8988T (cell line): Measurements from ENCODE around the gene UBASH3B.
"Not testable (repeated sequence)": the region's sequence is repeated elsewhere in the genome, so short reads cannot be mapped to it uniquely, and the experiment has no call there.

Source experiments
- DNase-seq: peaks from one replicate; pipeline ENCODE4 v3.0.0; 2011

UBASH3B gene

DNA sequence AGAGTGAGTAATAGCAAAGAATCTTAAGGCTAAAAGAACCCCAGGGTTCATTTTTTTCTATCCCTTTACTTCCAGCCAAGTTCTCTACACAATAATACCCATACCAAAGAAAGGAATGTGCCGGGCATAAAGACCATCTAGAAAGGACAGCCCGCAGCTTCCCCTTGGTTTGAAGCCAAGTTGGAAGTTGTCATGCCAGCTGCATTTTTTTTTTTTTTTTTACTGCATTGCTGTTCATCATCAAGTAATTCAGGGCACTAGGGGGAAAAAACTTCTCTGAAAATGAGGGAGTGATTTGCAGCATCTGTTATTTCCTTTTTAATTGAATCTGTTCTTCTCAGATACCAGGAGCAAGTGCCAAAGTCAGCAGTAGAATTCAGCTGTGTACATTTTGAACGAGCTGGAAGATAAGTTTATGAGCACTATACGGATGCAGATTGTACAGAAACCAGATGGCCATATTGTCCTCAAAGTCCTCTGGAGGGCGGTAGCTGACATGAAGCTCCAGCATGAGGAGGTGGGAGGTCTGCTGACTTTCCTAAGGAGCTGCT, 56.4 kb downstream of the UBASH3B start:
- DNase-seq: no peak

DNA sequence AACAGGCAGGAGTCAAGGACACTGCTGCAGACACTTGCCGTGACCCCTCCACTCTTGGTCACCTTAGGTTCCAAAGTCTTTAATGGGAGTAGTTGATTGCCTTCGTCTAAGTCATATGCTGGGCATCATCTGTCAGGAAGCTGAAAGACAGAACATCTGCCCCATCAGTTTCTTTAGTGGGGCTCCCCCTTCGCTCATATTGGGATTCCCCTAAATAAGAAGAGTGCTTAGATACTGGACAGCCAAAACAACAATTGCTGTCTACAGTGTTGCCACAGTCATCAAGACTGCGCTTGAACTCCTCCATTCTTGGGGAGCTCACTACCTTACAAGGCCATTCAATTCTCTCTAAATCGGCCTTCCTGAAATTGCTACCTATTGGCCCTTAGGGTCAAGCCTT, 58.5 kb downstream of the UBASH3B start:
- no peak for DNase-seq

DNA sequence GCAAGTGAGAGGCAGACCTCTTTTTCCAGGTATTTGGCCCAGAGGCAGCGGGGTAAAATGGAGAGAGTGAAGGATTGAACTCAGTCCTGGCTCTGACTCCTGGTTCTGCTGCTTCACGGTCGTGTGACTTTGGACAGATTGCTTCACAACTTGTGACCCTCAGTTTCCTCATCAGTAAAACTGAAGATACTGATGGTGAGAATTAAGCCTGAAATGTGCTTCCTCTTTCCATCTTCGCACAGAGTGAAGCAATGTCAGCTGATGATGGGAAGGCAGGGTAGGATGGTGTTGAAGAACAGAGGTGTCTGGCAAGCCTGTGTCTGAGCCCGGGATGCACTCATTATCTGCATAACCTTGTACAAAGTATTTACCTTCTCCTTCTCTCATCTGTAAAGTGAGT, 59.0 kb downstream of the UBASH3B start:
- DNase-seq: no peak

DNA sequence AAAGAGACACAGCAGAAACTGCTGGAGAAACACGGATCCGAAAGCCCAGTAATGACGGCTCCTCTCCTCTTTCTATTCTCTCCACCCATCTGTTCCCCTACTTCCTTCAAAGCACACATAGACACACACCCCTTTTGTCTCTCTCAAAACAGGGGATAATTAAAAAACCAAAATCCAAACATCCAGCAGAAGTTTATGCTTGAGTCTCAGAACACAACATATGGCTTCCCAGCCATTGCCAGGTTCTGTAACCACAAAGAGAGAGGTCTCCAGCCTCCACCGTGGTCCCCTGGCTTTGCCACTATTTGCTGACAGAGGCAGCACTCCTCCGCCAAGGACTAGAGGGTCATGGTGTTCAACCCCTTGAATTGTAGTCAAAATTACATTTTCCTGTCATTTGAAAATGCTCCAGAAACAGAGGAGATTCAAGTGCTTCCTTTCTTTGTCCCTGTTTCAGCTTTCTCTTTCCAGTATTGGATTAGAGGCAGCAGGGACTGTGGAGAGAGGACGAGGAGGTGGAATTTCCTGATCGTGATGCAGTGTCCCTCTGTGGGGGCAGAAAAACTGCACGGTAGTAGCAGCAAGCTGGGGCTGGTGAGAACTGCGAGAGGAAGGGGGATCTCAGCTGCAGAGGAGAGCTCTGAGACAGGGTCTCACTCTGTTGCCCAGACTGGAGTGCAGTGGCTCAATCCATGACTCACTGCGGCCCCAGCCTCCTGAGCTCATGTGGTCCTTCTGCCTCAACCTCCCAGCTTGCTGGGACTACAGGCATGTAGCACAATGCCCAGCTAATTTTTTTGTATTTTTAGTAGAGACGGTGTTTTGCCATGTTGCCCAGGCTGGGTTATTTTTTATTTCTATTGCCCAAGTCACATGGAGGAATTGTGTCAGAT, 60.3 kb downstream of the UBASH3B start:
- no peak for DNase-seq

DNA sequence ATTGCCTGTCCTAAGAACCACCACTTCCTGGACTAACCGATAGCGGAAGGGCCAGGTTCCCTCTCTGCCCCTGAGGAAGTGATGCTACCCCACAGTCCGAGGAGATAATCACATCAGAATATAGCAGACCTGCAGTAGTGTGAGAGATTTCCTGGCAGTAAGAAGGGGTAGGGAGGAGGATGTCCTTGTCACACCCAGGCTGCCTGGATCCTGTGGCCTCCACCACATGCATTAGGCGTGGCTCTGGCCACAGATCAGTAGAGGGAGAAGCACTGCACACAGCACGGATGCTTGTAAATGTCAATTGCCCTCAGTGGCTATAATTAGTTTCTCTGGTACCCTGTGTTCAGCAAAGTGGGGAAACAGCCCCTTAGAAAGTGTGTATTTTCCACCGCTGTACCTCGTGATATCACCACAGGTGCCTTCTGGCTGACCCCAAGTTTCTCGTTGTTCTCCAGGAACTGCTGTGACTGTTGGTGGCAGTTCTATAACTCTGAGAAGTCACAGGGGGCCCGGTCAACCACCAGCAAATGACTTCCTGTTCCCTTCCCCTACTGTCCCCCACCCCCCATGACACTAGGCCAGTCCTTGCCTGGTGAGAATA, 61.8 kb downstream of the UBASH3B start:
- DNase-seq: no peak

DNA sequence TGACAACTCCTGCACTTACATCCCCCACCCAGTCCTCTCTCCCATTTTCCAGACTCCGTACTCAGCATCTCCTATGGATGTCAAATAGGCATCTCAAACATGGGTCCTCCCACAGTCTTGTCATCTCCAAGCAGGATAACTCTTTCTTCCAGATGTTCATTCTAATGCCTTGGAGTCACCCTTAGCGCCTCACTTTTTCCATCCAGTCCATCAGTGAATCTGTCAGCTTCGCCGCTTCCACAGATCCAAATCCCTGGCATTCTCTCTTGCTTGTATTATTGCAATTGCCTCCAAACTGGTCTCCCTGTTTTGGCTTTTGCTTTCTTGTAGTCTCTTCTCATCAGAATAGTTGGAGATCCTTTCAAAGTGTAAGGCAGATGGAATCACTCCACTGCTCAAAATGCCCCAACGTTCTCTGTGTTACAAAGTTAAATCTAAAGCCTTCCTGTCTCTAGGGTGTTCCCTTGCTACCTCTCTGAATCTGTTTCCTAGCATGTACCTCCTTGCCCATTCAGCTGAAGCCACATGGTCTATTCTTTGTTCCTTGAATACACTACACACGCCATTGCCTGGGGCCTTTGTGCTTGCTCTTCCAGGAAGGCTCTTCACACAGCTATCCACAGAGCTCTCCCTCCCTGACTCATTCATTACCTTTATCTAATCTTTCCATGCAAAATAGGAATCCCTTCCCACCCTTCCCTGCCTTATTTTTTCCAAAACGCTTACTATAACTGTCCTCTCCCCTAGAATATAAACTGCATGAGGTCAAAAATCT, 64.8 kb downstream of the UBASH3B start:
- DNase-seq: no peak

DNA sequence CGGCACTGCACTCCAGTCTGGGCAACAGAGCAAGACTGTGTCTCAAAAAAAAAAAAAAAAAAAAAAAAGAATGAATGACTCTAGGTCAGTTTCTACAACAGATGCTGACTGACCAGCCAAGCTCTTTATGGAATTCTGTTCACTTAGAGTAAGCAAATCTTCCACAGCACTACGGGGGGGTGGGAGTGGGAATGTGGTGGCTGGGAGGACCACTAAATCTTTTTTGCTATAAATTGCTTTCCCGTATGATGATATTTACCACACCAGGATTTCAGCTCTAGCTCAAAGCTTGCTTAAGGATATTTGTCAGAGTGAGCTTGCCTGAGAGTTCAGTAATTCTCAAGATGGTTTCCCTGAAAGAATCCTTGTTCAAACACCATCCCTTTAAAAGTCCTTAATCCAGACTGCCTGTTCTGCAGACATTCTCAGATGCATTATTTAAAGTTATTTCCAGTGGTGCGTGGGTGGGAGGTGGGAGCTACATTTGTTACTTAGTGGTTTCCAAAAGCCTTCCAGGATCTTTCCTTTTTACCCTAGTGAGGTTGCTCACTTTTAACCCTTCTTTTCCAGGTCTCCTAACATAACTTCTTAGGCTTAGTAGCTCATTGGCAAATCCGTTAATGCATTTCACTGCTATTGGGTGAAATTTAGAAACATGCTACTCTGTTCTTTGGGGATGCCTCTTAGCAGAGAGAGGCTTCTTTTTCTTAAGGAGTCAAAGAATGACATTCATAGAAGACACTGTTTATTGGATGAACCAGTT, 65.9 kb downstream of the UBASH3B start:
- DNase-seq: no peak

DNA sequence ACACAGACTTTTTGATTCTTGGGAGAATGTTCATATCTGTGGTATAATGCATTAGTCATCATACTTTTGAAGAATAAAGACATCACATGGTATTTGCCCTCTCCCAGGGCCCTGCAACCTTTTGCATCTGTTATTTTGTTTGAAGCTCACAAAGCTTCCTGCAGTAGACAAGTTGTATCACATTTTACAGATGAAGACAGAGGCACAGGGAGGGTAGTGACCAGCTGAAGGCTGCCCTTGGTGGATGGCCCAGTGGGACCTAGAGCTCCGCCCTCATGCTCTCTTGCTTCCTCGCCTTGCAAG, 66.4 kb downstream of the UBASH3B start:
- DNase-seq: no peak

DNA sequence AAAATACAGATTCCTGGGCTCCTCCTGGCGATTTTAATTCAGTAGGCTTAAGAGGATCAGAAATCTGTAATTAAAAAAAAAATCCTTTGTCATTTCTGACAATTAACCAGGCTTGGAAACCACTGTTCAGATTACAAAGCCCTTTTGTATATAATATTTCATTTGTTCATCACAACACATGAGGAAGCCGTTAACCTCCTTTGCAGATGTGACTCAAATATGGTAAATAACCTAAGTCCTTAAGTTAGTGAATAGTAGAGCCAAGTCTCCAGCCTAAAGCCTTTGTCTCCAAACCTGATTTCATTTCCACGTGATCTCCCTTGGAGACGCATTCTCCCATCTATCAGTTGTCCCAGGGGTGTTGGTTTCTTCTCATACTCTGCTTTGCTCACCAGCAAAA, 67.6 kb downstream of the UBASH3B start:
- DNase-seq: no peak

DNA sequence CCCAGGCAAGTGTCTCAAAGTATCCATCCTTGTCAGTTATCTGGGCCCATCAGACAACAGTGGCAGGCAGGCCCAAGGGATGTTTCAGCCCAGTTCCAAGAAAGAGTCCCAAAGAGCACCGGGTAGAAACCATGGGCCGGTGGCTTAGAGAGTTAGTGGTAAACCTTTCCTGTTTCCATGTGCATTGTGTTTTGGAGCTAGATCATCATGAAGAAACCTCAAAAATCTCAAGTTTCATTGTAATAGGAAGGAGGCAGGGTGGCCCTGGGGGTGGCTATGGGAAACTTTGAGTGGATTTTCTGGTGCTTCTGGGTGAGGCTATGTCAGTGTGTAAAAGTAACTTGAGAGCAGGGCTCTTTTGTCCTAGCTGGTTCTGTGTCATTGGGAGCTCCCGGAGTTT, 68.1 kb downstream of the UBASH3B start:
- no peak for DNase-seq

DNA sequence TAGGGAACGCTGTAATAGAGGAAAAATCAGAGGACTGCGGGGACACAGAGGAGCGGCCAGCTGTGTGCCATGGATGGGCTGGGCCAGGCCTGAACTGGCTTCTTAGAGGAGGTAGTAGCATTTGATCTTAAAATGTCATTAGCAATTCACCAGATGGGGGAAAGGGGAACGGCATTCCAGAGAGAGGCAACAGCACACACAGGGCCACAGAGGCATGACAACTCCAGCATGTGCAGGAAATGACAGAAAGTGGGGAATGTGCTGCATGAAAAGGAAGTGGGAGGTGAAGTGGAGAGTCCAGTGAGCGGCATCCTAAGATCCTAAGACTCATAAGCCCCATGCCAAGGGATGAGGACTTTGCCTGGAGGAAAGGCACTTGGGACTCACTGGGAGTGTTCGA, 69.0 kb downstream of the UBASH3B start:
- peak; percentile 37 for DNase-seq

DNA sequence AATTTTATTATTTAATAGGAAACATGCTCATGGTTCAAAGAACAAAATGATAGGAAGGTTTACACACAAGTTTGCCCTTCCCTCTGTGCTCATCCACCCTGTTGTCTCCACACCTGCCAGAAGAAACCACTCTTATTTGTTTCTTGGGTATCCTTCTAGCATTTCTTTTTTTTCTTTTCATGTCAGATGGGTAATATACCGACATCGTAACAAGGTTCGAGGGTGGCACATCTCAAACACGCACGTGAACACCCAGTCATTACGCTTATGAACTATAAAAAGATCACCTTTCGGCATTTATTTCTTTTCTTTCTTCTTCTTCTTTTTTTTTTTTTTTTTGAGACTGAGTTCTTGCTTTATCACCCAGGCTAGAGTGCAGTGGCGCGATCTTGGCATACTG, 70.5 kb downstream of the UBASH3B start:
- DNase-seq: no peak

DNA sequence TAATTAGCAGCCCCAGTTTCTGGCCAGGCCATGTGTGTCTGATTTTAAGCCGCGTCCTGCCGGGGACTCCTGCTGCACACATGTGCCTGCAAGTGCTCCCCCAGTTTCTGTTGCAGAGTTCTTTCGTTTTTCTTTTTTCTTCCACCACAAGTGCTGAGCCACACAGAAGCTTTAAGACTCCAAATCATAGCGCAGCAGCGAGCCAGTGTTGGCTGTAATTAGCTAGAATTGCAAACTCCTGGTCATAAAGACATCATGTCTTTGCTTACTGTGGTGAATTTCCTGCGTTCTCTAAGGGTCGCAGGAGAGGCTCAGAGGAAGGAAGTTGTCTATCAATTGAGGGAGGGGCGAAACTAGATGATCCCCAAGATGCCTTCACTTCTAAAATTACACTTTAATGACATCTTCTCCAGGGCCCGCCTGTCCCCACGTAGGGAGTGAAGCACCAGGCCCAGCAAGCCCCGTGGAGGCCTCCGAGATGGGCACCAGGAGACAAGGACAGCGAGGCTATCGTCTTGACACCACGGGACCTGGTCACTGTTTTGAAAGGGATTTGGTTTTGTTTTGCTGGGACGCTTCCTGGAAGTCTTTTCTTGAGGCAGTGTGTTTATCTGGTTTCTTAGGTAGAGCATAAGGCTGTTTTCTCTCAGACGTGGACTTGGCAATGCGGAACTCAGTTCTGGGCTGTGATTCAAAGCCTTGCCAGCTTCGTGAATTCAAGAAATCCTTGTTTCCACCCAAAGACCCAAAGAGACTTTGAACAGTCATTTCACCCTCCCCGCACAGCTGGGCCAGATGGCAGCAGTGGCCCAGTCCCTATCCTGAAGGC, 71.8 kb downstream of the UBASH3B start:
- no peak for DNase-seq

DNA sequence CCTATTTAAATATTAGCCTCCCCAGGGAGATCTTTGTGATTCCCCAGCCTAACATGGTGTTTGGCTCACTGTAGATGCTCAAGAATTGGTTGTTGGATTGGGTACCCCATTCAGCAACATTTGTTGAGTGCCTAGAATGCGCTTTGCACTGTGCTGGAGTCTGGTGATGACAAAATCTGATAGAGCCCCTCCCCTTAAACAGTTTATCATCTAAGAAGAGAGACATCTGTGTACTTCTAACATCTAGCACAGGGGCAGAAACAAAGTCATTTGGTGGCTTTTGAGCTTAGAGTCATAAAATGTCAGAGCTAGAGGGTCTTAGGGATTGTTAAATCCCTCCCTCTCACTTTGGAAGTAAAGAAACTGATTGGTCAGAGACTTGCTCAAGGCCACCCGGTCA, 73.0 kb downstream of the UBASH3B start:
- no peak for DNase-seq

DNA sequence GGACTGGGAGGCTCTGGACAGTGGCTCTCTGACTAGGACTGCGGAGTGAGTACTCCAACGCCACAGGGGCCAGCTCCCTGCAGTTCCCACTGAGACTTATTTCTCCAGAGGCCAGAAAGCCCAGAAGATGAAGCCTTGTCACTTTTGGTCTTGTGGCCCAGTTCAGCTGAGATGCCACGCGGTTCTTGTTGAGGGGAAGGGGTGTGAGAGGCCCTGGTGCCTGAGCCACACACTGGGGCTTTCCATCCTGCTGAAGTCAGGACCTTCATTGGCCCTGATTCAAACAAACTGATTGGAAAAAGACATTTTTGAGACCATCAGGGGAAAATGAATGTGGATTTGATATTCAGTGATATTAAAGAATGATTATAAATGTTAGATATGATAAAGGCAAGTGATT, 73.6 kb downstream of the UBASH3B start:
- DNase-seq: no peak

DNA sequence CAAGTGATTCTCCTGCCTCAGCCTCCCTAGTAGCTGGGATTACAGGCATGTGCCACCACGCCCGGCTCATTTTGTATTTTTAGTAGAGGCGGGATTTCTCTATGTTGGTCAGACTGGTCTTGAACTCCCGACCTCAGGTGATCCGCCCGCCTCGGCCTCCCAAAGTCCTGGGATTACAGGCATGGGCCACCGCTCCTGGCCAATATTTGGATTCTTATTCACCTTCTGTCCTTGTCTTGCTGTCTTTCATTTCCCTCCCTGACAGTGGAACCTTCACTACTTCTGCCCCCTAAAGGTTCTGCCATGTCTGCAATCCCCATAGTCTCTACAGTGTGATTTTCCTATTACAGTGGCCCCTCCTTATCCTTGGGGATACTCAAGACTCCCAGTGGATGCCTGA, 75.2 kb downstream of the UBASH3B start:
- not testable (repeated sequence) for DNase-seq

DNA sequence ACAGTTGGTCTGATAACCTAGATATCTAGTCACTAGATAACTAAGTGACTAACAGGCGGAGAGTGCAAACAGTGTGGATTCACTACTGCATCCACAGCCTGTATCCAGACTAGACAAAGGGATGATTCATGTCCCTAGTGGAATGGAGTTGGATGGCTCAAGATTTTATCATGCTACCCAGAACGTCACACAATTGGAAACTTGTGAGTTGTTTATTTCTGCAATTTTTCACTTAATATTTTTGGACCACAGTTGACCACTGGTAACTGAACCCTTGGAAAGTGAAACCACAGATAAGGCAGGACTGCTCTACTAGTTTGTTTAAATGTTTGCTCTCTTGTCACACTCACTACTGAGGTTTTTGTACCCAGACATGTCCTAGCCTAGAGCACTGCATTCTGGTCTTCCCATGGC, 76.0 kb downstream of the UBASH3B start:
- DNase-seq: no peak

DNA sequence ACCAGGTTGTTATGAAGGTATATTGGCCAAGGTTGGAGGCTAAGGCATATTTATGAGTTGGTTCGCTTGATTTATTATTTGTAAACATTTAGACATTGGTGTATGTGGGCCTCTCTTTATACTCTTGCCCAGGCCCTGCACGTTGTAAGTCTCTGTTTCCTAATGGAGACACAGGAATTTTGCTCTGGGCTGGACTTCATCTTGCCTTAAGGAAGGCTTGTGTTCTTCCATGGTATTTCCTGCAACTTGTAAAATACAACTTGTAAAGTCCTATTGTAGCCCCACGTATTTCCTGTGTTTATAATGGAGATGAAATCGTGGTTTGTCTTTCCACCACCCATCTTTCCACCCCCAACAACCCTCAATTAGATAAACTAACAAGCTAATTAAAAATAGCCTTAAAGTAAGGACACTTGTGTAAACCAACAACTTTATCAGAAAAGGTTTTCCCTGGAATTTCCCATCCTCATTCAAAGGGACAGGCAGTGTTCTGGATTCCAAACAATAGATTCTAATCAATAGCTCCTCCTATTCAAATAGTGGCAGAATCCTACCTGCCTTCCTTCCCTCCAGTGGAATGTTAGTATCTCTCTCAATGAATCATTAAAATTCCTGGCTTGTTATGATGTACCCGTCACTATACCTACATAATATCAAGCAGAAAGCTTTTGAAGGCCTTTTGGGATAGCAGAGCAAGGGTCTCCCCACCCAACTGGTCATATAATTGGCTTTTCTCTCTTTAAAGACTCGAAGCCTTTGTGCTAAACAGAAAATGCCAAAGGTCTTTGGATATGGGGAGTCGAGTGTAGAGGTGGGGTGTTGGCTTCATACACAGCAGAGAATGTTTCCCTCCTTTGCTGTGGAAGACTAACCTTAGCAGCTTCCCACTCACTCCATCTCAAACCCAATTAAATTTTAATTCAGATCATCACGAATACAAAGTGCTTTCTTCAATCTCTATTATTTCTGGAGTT, 77.1 kb downstream of the UBASH3B start:
- no peak for DNase-seq

DNA sequence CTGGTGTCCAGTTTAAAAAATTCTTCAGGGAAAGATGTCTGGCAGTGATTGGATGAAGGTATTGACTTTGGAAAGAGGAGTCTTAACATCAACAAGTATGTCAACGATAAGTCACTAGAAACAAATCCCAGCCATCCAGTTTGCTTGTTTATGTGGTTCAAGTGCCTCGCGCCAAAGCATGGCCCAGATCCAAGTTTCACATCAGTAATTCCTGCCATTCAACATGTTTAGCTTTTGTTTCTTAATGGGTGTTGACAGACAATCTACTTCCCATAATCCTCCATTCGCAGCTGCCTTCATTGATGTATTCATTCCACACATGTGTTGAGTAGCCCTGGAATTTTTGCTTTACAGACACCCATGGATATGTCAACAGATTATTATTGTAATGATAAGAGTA, 77.8 kb downstream of the UBASH3B start:
- DNase-seq: no peak

DNA sequence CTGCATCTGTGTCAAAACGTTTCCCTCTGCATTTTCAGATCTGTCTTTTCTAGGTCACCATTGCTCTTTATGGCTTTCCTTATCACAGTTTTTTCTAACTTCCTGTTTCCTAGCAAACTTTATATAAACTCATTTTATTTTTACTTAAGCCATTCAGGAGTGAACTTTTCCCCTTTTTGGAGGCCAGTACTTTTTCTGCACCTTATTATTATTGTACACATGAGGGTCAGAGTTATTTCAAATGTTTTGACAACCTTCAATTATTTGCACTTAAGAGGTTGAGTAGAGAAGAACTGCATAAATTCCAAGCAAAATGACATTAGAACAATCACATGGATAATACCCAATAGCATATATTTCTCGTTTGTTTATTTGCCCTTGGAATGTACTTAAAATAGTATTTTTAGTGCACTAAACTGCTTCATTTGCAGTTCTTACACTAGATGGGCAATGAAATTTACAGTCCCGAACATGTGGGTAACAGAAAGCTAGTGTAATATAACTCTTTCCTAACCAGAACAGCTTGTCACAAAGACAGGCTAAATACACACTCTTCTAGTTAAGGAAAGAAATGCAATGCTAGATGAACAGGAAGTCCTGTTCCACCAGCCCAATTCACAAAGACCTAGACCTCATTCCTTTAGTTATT, 79.5 kb downstream of the UBASH3B start:
- no peak for DNase-seq
